WTC11 (cell line): Measurements from ENCODE around the gene EIF1AD. TPM values are rescaled to one million over a fixed set of nuclear protein-coding genes. Genes with fewer than 3 reads are reported as not detected.

Source experiments
- ATAC-seq: fragments of 200-7000 bp; cut with Tn5 transposase; 2 replicates; pipeline ENCODE4 v1.10.0; 2021; ENCODE audit warnings: mild to moderate bottlenecking, moderate library complexity
- CTCF ChIA-PET: fragments of 300-600 bp; sonication (Branson Sonifier 250); formaldehyde crosslinking; loops from one replicate; lab custom pipeline; 2021; ENCODE audit warnings: antibody characterized with exemption; lab: Charles Lee
- POLR2A ChIA-PET: fragments of 350-600 bp; sonication (Branson Sonifier 250); formaldehyde crosslinking; loops from one replicate; lab custom pipeline; 2021; ENCODE audit warnings: antibody characterized with exemption; lab: Charles Lee
- DNase-seq: peaks from one replicate; pipeline ENCODE4 v3.0.0; 2021; ENCODE audit warnings: low spot score
- H3K27ac Mint-ChIP-seq: 2 replicates; pipeline ENCODE4 v1.8.0; 2021; ENCODE audit warnings: mixed read lengths
- H3K27me3 Mint-ChIP-seq: 2 replicates; pipeline ENCODE4 v1.8.0; 2021; ENCODE audit warnings: low read depth, mild to moderate bottlenecking, moderate library complexity, mixed read lengths
- H3K36me3 Mint-ChIP-seq: 2 replicates; pipeline ENCODE4 v1.8.0; 2021; ENCODE audit warnings: mixed read lengths
- H3K4me1 Mint-ChIP-seq: 2 replicates; pipeline ENCODE4 v1.8.0; 2022; ENCODE audit warnings: mixed read lengths
- H3K4me3 Mint-ChIP-seq: 2 replicates; pipeline ENCODE4 v1.8.0; 2021; ENCODE audit warnings: mild to moderate bottlenecking, moderate library complexity, mixed read lengths
- H3K9me3 Mint-ChIP-seq: 2 replicates; pipeline ENCODE4 v1.8.0; 2021; ENCODE audit warnings: mixed read lengths
- CBFB ChIP-seq: sonication (generic); formaldehyde crosslinking; IDR thresholded peaks from 2 replicates; pipeline ENCODE4 v1.8.1; 2022; ENCODE audit warnings: mild to moderate bottlenecking, low read depth, missing genetic modification reagents
- ELF4 ChIP-seq: sonication (generic); formaldehyde crosslinking; IDR thresholded peaks from 2 replicates; pipeline ENCODE4 v1.8.1; 2022; ENCODE audit warnings: low read depth, mild to moderate bottlenecking, moderate library complexity, missing genetic modification reagents
- ETV6 ChIP-seq: sonication (generic); formaldehyde crosslinking; IDR thresholded peaks from 2 replicates; pipeline ENCODE4 v1.8.1; 2022; ENCODE audit warnings: mild to moderate bottlenecking, missing genetic modification reagents
- FOXP1 ChIP-seq: sonication (generic); formaldehyde crosslinking; IDR thresholded peaks from 2 replicates; pipeline ENCODE4 v1.8.0; 2022; ENCODE audit warnings: missing genetic modification reagents, mild to moderate bottlenecking, moderate library complexity, borderline replicate concordance
- GRHL2 ChIP-seq: fragments of 250-450 bp; sonication (Bioruptor Pico); IDR thresholded peaks from 2 replicates; pipeline ENCODE4 v1.8.0; 2022; ENCODE audit warnings: mild to moderate bottlenecking, moderate library complexity; ENCODE audit not compliant: insufficient replicate concordance, severe bottlenecking
- OVOL2 ChIP-seq: fragments of 250-450 bp; sonication (Bioruptor Pico); IDR thresholded peaks from 2 replicates; pipeline ENCODE4 v1.9.0; 2021; ENCODE audit warnings: mild to moderate bottlenecking, borderline replicate concordance
- RELA ChIP-seq: sonication (generic); formaldehyde crosslinking; IDR thresholded peaks from 2 replicates; pipeline ENCODE4 v1.8.1; 2022; ENCODE audit warnings: missing genetic modification reagents, mild to moderate bottlenecking, borderline replicate concordance
- SMAD4 ChIP-seq: sonication (generic); formaldehyde crosslinking; IDR thresholded peaks from 2 replicates; pipeline ENCODE4 v1.8.0; 2022; ENCODE audit warnings: mild to moderate bottlenecking, missing genetic modification reagents
- TEAD1 ChIP-seq: sonication (generic); formaldehyde crosslinking; IDR thresholded peaks from 2 replicates; pipeline ENCODE4 v1.8.0; 2022; ENCODE audit warnings: mild to moderate bottlenecking, missing genetic modification reagents
- ZNF138 ChIP-seq: sonication (generic); formaldehyde crosslinking; conservative IDR thresholded peaks from 2 replicates; pipeline ENCODE4 v1.8.1; 2022; ENCODE audit warnings: mild to moderate bottlenecking, moderate library complexity, missing genetic modification reagents
- ZNF263 ChIP-seq: sonication (generic); formaldehyde crosslinking; IDR thresholded peaks from 2 replicates; pipeline ENCODE4 v1.8.1; 2022; ENCODE audit warnings: low read depth, mild to moderate bottlenecking, moderate library complexity, missing genetic modification reagents
- ZNF671 ChIP-seq: fragments of 250-450 bp; sonication (Bioruptor Pico); IDR thresholded peaks from 2 replicates; pipeline ENCODE4 v1.8.0; 2021; ENCODE audit warnings: mild to moderate bottlenecking
- total RNA-seq: library from RNA; stranded (reverse); gene quantifications from 3 replicates; pipeline ENCODE4 v1.2.3, GENCODE V29; 2021
- TF ChIP-seq, protein P1 (sequence below): sonication (generic); formaldehyde crosslinking; IDR thresholded peaks from 2 replicates; pipeline ENCODE4 v1.8.1; 2022; ENCODE audit warnings: mild to moderate bottlenecking, moderate library complexity, missing genetic modification reagents
- TF ChIP-seq, protein P2 (sequence below): sonication (generic); formaldehyde crosslinking; IDR thresholded peaks from 2 replicates; pipeline ENCODE4 v1.8.1; 2022; ENCODE audit warnings: low read depth, mild to moderate bottlenecking, moderate library complexity, missing genetic modification reagents, borderline replicate concordance
- TF ChIP-seq, protein P3 (sequence below): fragments of 250-450 bp; sonication (Bioruptor Pico); IDR thresholded peaks from 2 replicates; pipeline ENCODE4 v2.1.2; 2022; ENCODE audit warnings: mild to moderate bottlenecking, moderate library complexity
- TF ChIP-seq, protein P4 (sequence below): sonication (generic); formaldehyde crosslinking; IDR thresholded peaks from 2 replicates; pipeline ENCODE4 v1.8.1; 2023; ENCODE audit warnings: mild to moderate bottlenecking, missing genetic modification reagents
- TF ChIP-seq, protein P5 (sequence below): fragments of 250-450 bp; sonication (Bioruptor Pico); IDR thresholded peaks from 2 replicates; pipeline ENCODE4 v1.9.0; 2021; ENCODE audit warnings: mild to moderate bottlenecking
- TF ChIP-seq, protein P6 (sequence below): fragments of 200-600 bp; IDR thresholded peaks from 2 replicates; pipeline ENCODE4 v1.8.0; 2022; ENCODE audit warnings: antibody characterized with exemption

Gene EIF1AD
- total RNA-seq, 1 experiment from 2014 or later: 37.6 TPM

DNA sequence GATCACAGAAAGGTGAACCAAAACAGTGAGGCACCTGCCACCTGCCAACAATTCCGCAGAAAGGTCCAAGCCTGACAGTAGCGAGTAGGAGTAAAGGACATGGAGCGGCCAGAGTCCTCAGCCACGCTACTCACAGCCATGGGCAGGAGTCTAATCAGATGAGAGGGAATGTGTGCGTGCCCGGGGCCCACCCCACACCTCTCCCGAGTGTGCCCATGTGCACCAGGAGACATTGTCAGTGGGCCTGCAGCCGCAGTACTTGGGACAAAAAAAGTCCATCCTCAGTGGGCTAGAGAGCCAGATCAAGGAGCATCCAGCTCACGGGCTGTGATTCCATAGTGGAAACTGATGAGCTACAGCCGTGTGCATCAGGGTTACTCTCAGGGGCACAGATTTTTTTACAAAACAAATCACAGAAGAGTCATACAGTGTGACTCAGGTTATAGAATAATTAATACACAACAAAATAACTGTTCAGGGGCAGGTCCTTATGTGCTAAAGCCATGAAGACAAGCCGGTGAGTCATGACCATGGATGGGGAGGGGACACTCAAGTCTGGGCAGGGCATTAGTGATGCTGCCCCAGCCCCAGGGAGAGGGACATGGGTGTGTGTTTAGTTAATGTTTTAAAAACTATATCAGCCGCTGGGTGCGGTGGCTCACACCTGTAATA lies 28.4 kb downstream of the EIF1AD start:
- Mint-ChIP-seq H3K36me3 (peaks cover 54% of the 10 kb centered on the region), H3K4me1 (peaks cover 5% of the 10 kb centered on the region; the same call in 1 of the 2 replicates), H3K4me3 (no peak overlapping the region), H3K9me3 (no peaks in the 10 kb centered on the region), H3K27ac (no peak overlapping the region), H3K27me3 (no peaks in the 10 kb centered on the region)
- POLR2A ChIA-PET: no interaction called here
- ATAC-seq (no peak), DNase-seq (no peak)
- CTCF ChIA-PET: interaction anchor here (0.8 kb wide), 1 partner anchor 72 kb away, joined by 3 read pairs; no protein-coding TSS in a partner anchor
- TF ChIP-seq RELA (CRISPR knock-in tag) (no peak), CBFB (CRISPR knock-in tag) (no peak)
- TF ChIP-seq, protein P1, sequence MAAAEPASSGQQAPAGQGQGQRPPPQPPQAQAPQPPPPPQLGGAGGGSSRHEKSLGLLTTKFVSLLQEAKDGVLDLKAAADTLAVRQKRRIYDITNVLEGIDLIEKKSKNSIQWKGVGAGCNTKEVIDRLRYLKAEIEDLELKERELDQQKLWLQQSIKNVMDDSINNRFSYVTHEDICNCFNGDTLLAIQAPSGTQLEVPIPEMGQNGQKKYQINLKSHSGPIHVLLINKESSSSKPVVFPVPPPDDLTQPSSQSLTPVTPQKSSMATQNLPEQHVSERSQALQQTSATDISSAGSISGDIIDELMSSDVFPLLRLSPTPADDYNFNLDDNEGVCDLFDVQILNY: no peak
- TF ChIP-seq, protein P2, sequence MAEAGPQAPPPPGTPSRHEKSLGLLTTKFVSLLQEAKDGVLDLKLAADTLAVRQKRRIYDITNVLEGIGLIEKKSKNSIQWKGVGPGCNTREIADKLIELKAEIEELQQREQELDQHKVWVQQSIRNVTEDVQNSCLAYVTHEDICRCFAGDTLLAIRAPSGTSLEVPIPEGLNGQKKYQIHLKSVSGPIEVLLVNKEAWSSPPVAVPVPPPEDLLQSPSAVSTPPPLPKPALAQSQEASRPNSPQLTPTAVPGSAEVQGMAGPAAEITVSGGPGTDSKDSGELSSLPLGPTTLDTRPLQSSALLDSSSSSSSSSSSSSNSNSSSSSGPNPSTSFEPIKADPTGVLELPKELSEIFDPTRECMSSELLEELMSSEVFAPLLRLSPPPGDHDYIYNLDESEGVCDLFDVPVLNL: no peak

DNA sequence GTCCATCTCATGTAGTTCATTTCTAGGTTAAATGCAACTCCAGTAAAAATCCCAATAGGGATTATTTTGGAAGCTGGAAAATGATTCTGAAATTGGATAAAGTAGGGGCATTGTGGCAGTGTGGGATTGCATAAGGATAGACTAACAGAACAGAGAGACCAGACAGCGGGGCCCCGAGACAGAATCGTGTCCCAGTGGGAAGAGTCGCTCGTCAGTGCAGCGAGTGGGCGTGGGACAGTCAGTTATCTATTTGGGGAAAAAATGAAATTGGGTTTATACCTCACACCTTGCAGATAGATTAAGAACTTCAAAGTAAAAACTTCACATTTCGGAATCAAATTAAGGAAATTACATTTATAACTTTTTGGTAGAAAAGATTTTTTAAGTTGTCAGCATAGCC lies 29.8 kb downstream of the EIF1AD start:
- peaks cover 59% of the 10 kb centered on the region for H3K36me3 Mint-ChIP-seq
- ATAC-seq (no peak), DNase-seq (no peak)
- H3K4me1 Mint-ChIP-seq: peaks cover 5% of the 10 kb centered on the region; the same call in 1 of the 2 replicates
- POLR2A ChIA-PET: no interaction called here
- H3K4me3 Mint-ChIP-seq: no peak overlapping the region
- TF ChIP-seq CBFB (CRISPR knock-in tag): no peak
- H3K9me3 Mint-ChIP-seq: no peaks in the 10 kb centered on the region
- CTCF ChIA-PET: interaction anchor here (0.7 kb wide), 1 partner anchor 295 kb away, joined by 3 read pairs; no protein-coding TSS in a partner anchor
- peak overlapping the region; percentile 48; the same call in 1 of the 2 replicates for H3K27ac Mint-ChIP-seq
- H3K27me3 Mint-ChIP-seq: no peaks in the 10 kb centered on the region

DNA sequence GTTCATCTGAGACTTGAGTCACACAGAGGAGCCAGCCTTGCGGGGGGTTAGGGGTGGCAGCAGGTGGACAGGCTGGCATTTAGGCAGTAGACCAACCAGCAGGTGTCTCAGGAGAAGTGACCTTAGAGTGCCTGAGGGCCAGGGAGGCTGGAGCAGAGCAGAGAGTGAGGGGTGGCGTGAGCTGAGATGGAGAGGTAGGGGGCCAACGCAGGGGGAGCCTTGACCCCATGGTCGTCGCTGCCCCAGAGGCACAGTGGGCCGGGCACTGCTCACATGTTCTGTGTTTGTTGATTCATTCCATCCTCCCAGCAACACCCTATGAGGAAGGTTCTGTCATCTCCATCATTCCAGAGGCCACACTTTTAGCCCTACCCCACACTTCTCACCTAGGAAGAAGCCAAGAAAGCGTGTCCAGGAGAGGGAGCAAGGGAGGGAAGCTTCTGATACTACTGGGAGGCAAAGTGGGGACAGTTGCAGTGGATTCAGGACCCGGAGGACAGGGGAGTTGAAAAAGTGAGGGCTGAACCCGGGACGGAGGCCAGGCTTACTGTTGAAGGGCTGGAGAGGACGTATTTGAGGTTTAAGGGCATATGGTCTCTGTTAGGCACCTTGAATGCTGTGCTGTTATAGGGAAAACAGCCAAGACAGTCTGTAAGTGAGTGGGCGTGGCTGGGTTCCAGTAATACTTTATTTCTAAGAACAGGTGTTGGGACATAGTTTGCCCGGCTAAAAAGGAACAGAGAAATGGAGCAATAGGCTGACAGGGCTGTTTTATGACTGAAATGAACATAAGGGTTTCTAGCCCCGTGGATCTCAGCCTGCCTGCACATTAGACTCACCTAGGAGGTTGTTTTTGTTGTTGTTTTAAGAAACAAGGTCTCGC lies 33.1 kb downstream of the EIF1AD start:
- Mint-ChIP-seq H3K27me3 (no peaks in the 10 kb centered on the region), H3K36me3 (peaks cover 73% of the 10 kb centered on the region), H3K4me1 (peaks cover 5% of the 10 kb centered on the region; the same call in 1 of the 2 replicates), H3K27ac (no peak overlapping the region; the same call in 1 of the 2 replicates), H3K4me3 (no peak overlapping the region), H3K9me3 (no peaks in the 10 kb centered on the region)
- no peak for ATAC-seq
- no peak for DNase-seq
- ChIA-PET CTCF (interaction anchor here (0.6 to 2.1 kb wide), 2 partner anchors 19 to 84 kb away, joined by 3 to 7 read pairs; no protein-coding TSS in a partner anchor), POLR2A (interaction anchor here (2.7 kb wide), 1 partner anchor 109 kb away, joined by 6 read pairs; no protein-coding TSS in a partner anchor)
- TF ChIP-seq TEAD1 (no peak), SMAD4 (CRISPR knock-in tag) (no peak), ZNF263 (CRISPR knock-in tag) (no peak), ZNF138 (CRISPR knock-in tag) (no peak), GRHL2 (no peak), ZNF671 (CRISPR knock-in tag) (no peak), ETV6 (no peak), OVOL2 (CRISPR knock-in tag) (no peak), ELF4 (no peak), FOXP1 (CRISPR knock-in tag) (no peak), RELA (CRISPR knock-in tag) (no peak), CBFB (CRISPR knock-in tag) (no peak)
- TF ChIP-seq, protein P3, sequence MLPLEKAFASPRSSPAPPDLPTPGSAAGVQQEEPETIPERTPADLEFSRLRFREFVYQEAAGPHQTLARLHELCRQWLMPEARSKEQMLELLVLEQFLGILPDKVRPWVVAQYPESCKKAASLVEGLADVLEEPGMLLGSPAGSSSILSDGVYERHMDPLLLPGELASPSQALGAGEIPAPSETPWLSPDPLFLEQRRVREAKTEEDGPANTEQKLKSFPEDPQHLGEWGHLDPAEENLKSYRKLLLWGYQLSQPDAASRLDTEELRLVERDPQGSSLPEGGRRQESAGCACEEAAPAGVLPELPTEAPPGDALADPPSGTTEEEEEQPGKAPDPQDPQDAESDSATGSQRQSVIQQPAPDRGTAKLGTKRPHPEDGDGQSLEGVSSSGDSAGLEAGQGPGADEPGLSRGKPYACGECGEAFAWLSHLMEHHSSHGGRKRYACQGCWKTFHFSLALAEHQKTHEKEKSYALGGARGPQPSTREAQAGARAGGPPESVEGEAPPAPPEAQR (CRISPR knock-in tag): no peak
- TF ChIP-seq, protein P4, sequence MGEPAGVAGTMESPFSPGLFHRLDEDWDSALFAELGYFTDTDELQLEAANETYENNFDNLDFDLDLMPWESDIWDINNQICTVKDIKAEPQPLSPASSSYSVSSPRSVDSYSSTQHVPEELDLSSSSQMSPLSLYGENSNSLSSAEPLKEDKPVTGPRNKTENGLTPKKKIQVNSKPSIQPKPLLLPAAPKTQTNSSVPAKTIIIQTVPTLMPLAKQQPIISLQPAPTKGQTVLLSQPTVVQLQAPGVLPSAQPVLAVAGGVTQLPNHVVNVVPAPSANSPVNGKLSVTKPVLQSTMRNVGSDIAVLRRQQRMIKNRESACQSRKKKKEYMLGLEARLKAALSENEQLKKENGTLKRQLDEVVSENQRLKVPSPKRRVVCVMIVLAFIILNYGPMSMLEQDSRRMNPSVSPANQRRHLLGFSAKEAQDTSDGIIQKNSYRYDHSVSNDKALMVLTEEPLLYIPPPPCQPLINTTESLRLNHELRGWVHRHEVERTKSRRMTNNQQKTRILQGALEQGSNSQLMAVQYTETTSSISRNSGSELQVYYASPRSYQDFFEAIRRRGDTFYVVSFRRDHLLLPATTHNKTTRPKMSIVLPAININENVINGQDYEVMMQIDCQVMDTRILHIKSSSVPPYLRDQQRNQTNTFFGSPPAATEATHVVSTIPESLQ (CRISPR knock-in tag): no peak
- TF ChIP-seq, protein P5, sequence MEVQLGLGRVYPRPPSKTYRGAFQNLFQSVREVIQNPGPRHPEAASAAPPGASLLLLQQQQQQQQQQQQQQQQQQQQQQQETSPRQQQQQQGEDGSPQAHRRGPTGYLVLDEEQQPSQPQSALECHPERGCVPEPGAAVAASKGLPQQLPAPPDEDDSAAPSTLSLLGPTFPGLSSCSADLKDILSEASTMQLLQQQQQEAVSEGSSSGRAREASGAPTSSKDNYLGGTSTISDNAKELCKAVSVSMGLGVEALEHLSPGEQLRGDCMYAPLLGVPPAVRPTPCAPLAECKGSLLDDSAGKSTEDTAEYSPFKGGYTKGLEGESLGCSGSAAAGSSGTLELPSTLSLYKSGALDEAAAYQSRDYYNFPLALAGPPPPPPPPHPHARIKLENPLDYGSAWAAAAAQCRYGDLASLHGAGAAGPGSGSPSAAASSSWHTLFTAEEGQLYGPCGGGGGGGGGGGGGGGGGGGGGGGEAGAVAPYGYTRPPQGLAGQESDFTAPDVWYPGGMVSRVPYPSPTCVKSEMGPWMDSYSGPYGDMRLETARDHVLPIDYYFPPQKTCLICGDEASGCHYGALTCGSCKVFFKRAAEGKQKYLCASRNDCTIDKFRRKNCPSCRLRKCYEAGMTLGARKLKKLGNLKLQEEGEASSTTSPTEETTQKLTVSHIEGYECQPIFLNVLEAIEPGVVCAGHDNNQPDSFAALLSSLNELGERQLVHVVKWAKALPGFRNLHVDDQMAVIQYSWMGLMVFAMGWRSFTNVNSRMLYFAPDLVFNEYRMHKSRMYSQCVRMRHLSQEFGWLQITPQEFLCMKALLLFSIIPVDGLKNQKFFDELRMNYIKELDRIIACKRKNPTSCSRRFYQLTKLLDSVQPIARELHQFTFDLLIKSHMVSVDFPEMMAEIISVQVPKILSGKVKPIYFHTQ: no peak
- TF ChIP-seq, protein P6, sequence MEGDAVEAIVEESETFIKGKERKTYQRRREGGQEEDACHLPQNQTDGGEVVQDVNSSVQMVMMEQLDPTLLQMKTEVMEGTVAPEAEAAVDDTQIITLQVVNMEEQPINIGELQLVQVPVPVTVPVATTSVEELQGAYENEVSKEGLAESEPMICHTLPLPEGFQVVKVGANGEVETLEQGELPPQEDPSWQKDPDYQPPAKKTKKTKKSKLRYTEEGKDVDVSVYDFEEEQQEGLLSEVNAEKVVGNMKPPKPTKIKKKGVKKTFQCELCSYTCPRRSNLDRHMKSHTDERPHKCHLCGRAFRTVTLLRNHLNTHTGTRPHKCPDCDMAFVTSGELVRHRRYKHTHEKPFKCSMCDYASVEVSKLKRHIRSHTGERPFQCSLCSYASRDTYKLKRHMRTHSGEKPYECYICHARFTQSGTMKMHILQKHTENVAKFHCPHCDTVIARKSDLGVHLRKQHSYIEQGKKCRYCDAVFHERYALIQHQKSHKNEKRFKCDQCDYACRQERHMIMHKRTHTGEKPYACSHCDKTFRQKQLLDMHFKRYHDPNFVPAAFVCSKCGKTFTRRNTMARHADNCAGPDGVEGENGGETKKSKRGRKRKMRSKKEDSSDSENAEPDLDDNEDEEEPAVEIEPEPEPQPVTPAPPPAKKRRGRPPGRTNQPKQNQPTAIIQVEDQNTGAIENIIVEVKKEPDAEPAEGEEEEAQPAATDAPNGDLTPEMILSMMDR: no peak
